Measurements from ENCODE around the gene ST14. TPM values are rescaled to one million over a fixed set of nuclear protein-coding genes. Genes with fewer than 3 reads are reported as not detected.
"Not testable (repeated sequence)": the region's sequence is repeated elsewhere in the genome, so short reads cannot be mapped to it uniquely, and the experiment has no call there.

The ST14 gene
- total RNA-seq, 1 experiment from 2014 or later: not detected

- no peak for DNase-seq (ENCODE audit: low spot score)
These were observed 63.8 kb downstream of the ST14 start for GRCh38 chr11:130223291-130223971.

- DNase-seq (ENCODE audit: low spot score): no peak
These were observed 67.8 kb downstream of the ST14 start for GRCh38 chr11:130227373-130227772.

GRCh38 chr11:130233486-130233885 is 73.9 kb downstream of the ST14 start:
- not testable (repeated sequence) for DNase-seq (ENCODE audit: low spot score)

- not testable (repeated sequence) for DNase-seq (ENCODE audit: low spot score)
These were observed 74.3 kb downstream of the ST14 start for GRCh38 chr11:130233888-130234287.

- DNase-seq (ENCODE audit: low spot score): no peak
These were observed 74.7 kb downstream of the ST14 start for GRCh38 chr11:130234315-130234714.

DNA sequence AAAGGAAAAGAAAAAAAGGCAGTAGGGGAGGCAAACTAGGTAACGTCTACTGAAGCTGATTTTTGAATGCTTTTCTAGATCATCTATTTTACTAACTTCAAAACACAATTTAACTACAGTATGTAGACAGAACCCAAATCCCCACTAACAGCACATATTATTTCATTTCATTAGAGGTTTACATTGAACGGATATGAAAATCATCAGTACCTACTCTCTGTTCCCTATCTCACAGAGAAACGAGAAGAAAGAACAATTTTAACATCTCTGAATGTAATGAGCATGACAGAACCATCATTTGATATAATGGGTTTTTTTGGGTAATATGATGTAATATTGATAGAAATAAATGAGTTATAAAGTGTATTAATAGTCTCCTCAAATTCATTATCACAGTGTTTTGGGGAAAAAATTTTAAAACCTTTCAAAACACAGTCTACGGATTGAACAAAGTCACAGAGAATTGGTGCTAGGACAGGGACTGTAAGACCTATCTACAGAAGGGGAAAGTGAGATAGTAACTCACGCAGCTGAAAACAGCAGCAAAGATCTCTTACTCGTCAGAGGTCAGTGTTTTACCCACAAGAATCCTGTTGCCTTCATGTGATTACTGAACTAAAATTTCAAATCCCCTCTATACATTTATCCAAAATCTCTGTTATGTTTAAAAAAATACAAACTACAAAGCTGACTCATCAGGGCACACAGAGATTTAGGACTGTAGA is 77.9 kb downstream of the ST14 start:
- DNase-seq (ENCODE audit: low spot score): no peak

- no peak for DNase-seq (ENCODE audit: low spot score)
These were observed 82.1 kb downstream of the ST14 start for GRCh38 chr11:130241713-130242112.

DNA sequence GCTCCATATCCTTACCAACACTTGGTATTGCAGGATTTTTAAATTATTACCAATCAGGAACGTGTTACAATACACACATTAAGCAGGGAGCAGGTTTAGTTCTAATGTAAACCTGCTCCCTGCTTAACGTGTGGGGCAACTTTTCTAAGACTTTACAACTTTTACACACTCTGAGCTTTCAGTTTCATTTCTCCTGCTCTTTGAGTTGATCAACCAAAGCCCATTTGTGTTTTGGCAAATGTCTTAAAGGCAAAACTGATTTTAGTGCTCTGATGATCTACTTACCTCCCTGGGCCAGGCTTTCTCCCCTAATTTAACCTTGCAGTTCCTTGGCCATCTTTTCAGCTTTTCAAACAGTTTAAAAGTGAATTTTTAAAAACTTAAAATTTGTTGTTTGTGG is 84.2 kb downstream of the ST14 start:
- no peak for DNase-seq (ENCODE audit: low spot score)

DNA sequence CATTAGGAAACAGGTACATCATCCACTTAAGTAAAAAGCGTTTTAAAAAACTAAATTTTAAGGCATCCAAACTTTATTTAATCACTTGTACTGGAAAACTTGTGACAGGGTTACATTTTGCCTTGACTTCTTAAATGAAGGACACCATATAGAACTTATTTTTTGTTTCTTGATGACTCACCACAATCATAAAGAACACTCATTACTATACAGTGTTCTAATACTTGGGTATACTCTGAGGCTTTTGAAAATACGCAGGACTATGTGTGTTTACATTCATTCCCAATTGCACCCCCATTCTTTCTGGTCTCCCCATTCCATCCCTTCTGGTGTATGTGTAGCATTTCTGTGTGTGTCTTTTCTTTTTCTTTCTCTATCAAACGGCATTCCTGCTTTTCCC is 85.3 kb downstream of the ST14 start:
- no peak for DNase-seq (ENCODE audit: low spot score)

DNA sequence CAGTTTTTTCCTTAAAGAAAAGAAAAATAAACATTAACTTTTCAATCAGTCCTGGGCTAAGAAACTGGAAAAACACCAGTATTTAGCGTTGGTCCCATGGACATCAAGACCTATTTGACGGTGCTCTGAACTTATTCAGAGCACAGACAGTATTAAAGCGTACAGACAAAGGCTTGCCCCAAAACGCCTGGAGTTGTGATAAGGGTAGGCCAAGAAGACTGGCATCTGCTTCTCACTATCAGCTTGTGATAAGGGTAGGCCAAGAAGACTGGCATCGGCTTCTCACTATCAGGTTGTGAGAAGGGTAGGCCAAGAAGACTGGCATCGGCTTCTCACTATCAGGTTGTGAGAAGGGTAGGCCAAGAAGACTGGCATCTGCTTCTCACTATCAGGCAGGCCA is 85.8 kb downstream of the ST14 start:
- DNase-seq (ENCODE audit: low spot score): not testable (repeated sequence)

DNA sequence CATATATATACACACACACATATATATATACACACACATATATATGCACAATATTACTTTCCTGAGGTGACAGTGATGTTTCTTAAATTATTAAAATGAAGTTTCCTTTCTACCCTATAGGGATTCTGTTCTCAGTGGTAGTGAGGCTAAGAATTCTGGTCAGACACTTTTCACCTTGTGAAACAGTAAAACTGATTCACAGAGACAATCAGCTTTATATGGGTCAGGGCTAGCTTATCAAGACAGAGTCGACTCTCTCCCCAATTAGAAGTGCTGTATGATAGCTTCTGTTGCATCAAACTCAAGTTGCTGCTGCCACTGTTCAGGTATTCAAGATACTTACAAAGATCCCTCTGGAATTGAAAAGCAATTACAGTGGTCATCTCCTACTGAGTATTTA is 86.7 kb downstream of the ST14 start:
- DNase-seq (ENCODE audit: low spot score): no peak

DNA sequence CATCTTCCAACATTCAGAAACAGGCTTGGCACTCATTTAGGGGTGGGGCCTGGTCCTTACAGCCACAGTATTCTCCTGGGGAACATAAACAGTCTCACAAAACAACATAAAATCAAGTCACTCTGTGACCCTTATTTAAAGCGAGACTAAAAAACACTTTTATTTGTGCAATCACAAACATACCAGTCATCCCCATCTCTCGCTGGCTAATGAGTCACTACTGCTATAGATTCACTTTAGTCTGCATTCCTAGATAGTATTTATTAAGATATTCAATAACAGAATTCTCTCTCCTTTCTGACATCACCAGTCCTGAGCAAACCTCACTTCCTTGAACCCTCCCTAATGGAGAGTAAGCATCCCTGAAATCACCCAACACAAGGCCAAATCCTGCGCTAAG is 87.2 kb downstream of the ST14 start:
- DNase-seq (ENCODE audit: low spot score): no peak

DNA sequence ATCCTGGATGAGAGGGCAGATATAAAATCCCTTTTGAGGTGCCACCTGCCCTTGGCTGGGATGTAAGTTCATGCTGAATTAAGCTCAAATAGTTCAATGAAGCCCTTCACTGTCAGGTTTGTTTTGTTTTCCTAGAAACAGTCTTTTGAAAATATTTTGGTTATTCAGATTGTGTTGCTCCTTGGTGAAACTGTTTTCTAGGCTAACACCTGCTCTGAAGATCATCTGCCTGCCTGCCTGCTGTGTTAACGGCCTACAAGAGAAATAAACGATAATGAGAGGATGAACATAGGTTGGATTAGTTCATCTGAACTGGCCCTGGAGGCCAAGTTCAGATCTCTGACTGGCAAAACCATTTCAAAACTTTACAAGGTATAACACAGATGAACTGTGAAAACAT is 87.7 kb downstream of the ST14 start:
- DNase-seq (ENCODE audit: low spot score): no peak

DNA sequence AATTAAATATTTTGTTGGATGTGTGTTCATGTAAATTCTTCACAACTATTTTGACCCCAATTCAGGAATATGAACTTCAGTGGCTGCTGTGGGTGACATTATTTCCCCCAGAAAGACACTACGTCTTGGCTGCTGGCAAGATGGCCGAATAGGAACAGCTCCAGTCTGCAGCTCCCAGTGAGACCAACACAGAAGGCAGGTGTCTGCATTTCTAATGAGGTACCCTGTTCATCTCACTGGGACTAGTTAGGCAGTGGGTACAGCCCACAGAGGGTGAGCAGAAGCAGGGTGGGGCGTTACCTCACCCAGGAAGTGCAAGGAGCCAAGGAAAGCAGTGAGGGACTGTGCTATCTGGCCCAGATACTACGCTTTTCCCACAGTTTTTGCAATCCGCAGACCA is 89.8 kb downstream of the ST14 start:
- no peak for DNase-seq (ENCODE audit: low spot score)

DNA sequence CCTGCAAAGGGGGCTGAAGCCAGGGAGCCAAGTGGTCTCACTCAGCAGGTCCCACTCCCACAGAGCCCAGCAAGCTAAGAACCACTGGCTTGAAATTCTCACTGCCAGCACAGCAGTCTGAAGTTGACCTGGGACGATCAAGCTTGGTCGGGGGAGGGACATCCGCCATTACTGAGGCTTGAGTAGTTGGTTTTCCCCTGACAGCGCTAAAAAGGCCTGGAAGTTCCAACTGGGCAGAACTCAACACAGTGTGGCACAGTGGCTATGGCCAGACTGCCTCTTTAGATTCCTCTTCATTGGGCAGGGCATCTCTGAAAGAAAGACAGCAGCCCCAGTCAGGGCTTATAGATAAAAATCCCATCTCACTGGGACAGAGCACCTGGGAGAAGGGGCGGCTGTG is 90.3 kb downstream of the ST14 start:
- not testable (repeated sequence) for DNase-seq (ENCODE audit: low spot score)

DNA sequence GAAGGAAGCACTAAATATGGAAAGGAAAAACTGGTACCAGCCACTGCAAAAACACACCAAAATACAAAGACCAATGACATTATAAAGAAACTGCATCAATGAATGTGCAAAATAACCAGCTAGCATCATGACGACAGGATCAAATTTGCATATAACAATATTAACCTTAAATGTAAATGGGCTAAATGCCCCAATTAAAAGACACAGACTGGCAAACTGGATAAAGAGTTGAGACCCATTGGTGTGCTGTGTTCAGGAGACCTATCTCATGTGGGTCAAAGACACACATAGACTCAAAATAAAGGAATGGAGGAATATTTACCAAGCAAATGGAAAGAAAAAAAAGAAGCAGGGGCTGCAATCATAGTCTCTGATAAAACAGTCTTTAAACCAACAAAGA is 92.2 kb downstream of the ST14 start:
- DNase-seq (ENCODE audit: low spot score): not testable (repeated sequence)

Other genes with a start within 250 kb of the ST14 start
- 4.6 and 5.5 TPM in 2 replicates for gene PRDM10, start 156.9 kb upstream of the ST14 start, total RNA-seq (2014; rRNA removed; shearing (Covaris generic))
- 103 and 104 TPM in 2 replicates for gene APLP2, start 89.9 kb upstream of the ST14 start, total RNA-seq (2014; rRNA removed; shearing (Covaris generic))
- 10.8 and 14.5 TPM in 2 replicates for gene ZBTB44, start 155.1 kb downstream of the ST14 start, total RNA-seq (2014; rRNA removed; shearing (Covaris generic))

All from A172 (cell line).